H1 (cell line): ENCODE data around the gene FSTL4.

Experiments used
- ATF3 ChIP-seq: IDR thresholded peaks from 2 replicates; pipeline ENCODE4 v1.6.1; 2011; ENCODE audit warnings: low read depth, mild to moderate bottlenecking, low read length; ENCODE audit not compliant: insufficient read depth
- CHD2 ChIP-seq: IDR thresholded peaks from 2 replicates; pipeline ENCODE4 v1.6.1; 2012; ENCODE audit warnings: low read length, improper control_type of control experiment
- CTCF ChIP-seq, 3 experiments: IDR thresholded peaks; 1 replicate in 2 of 3; 2 replicates in 1 of 3; pipeline versions ENCODE4 v1.5.1 to v1.6.1; 2011; ENCODE audit warnings: low read length in 3 of 3, mild to moderate bottlenecking in 3 of 3, inconsistent platforms in 2 of 3, low read depth in 1 of 3, moderate library complexity in 1 of 3; ENCODE audit not compliant: insufficient read depth in 1 of 3; ENCODE audit errors: control extremely low read depth in 1 of 3
- EP300 ChIP-seq, 2 experiments: IDR thresholded peaks; 1 replicate in 1 of 2; 2 replicates in 1 of 2; pipeline ENCODE4 v1.6.1; 2011 to 2012; ENCODE audit warnings: low read depth in 2 of 2, low read length in 2 of 2, mild to moderate bottlenecking in 2 of 2, borderline replicate concordance in 1 of 2, inconsistent platforms in 1 of 2, moderate library complexity in 1 of 2
- EZH2 ChIP-seq: fragments of 200-600 bp; sonication (generic); IDR thresholded peaks from 2 replicates; pipeline ENCODE4 v1.7.1; 2012; ENCODE audit warnings: low read depth, mild to moderate bottlenecking, moderate library complexity, low read length, inconsistent platforms; ENCODE audit not compliant: severe bottlenecking
- GABPA ChIP-seq: IDR thresholded peaks from 2 replicates; pipeline ENCODE4 v1.6.1; 2011; ENCODE audit warnings: mild to moderate bottlenecking, low read length, moderate library complexity, borderline replicate concordance; ENCODE audit not compliant: insufficient read depth
- HDAC6 ChIP-seq: IDR thresholded peaks from one replicate; pipeline ENCODE4 v1.7.1; 2012; ENCODE audit warnings: low read depth, mild to moderate bottlenecking, inconsistent platforms, low read length, moderate library complexity
- PHF8 ChIP-seq: fragments of 200-600 bp; sonication (generic); conservative IDR thresholded peaks from 2 replicates; pipeline ENCODE4 v1.7.1; 2012; ENCODE audit warnings: low read depth, mild to moderate bottlenecking, inconsistent platforms, low read length, moderate library complexity
- POLR2AphosphoS5 ChIP-seq: IDR thresholded peaks from 2 replicates; pipeline ENCODE4 v1.6.1; 2011; ENCODE audit warnings: low read depth, low read length
- RBBP5 ChIP-seq: IDR thresholded peaks from 2 replicates; pipeline ENCODE4 v1.7.1; 2012; ENCODE audit warnings: low read depth, mild to moderate bottlenecking, inconsistent platforms, low read length, moderate library complexity, borderline replicate concordance
- SIRT6 ChIP-seq: IDR thresholded peaks from one replicate; pipeline ENCODE4 v1.7.1; 2012; ENCODE audit warnings: low read length, inconsistent platforms
- TAF1 ChIP-seq: IDR thresholded peaks from 2 replicates; pipeline ENCODE4 v1.6.1; 2011; ENCODE audit warnings: mild to moderate bottlenecking, low read depth, low read length
- TF ChIP-seq, protein P1 (sequence below): IDR thresholded peaks from 2 replicates; pipeline ENCODE4 v1.6.1; 2012; ENCODE audit warnings: inconsistent platforms

GRCh38 chr5:133534566-133534965 is 77.8 kb downstream of the FSTL4 start:
- TF ChIP-seq RBBP5 = no peak
- no peak for TF ChIP-seq GABPA
- no peak for TF ChIP-seq PHF8
- no peak for TF ChIP-seq POLR2AphosphoS5
- TF ChIP-seq TAF1 = no peak
- TF ChIP-seq EP300 (IDR thresholded peaks at IDR 0.05; ENCODE audit: borderline replicate concordance in 1 of 2, low read depth in 2 of 2, low read length in 2 of 2) = no peak
- no peak for TF ChIP-seq ATF3
- no peak for TF ChIP-seq CTCF (IDR thresholded peaks at IDR 0.05; ENCODE audit: control extremely low read depth in 1 of 3, insufficient read depth in 1 of 3, low read depth in 1 of 3, low read length in 3 of 3)
- no peak for TF ChIP-seq SIRT6
- TF ChIP-seq HDAC6 = no peak
- no peak for TF ChIP-seq EZH2
- TF ChIP-seq CHD2 = no peak
- TF ChIP-seq, protein P1, sequence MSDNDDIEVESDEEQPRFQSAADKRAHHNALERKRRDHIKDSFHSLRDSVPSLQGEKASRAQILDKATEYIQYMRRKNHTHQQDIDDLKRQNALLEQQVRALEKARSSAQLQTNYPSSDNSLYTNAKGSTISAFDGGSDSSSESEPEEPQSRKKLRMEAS = no peak
